CD4-positive, alpha-beta T cell (primary cell): Measurements from ENCODE around the gene LRRC47. TPM values are rescaled to one million over a fixed set of nuclear protein-coding genes. Genes with fewer than 3 reads are reported as not detected.

Experiments used
- ATAC-seq: fragments of 200-7000 bp; cut with Tn5 transposase; one replicate; pipeline ENCODE4 v1.10.0; 2022; ENCODE audit warnings: mild to moderate bottlenecking; ENCODE audit not compliant: poor library complexity
- CTCF ChIA-PET: fragments of 350-600 bp; sonication (Branson Sonifier 250); formaldehyde crosslinking; loops from one replicate; lab custom pipeline; 2021; ENCODE audit warnings: antibody characterized with exemption, inconsistent platforms; lab: Charles Lee
- POLR2A ChIA-PET: fragments of 350-600 bp; sonication (Branson Sonifier 250); formaldehyde crosslinking; loops from one replicate; lab custom pipeline; 2021; ENCODE audit warnings: antibody characterized with exemption, inconsistent platforms; lab: Charles Lee
- DNase-seq, 14 experiments: peaks; one replicate each; pipeline ENCODE4 v3.0.0-alpha.2; 2013 to 2020; ENCODE audit warnings: mixed read lengths in 2 of 14
- H3K27ac ChIP-seq, 2 donors: one replicate each; pipeline versions ENCODE4 v1.5.1 to v1.7.0; 2013; ENCODE audit warnings: low read length in 2 of 2, low read depth in 1 of 2, mild to moderate bottlenecking in 1 of 2
- H3K27me3 ChIP-seq, 2 experiments: 1 replicate in 1 of 2; 2 replicates in 1 of 2; pipeline versions ENCODE4 v1.6.1 to v1.7.0; 2013; ENCODE audit warnings: low read length in 2 of 2, control low read depth in 1 of 2, mild to moderate bottlenecking in 1 of 2, moderate library complexity in 1 of 2; ENCODE audit not compliant: insufficient read depth in 2 of 2, control insufficient read depth in 1 of 2
- H3K36me3 ChIP-seq: one replicate; pipeline ENCODE4 v1.6.1; 2013; ENCODE audit warnings: low read length, control low read depth; ENCODE audit not compliant: insufficient read depth
- H3K4me1 ChIP-seq: one replicate; pipeline ENCODE4 v1.6.1; 2013; ENCODE audit warnings: low read length, control low read depth; ENCODE audit not compliant: insufficient read depth
- H3K4me3 ChIP-seq: one replicate; pipeline ENCODE4 v1.5.1; 2013; ENCODE audit warnings: mild to moderate bottlenecking, low read length, moderate library complexity
- H3K9me3 ChIP-seq, 2 experiments: 1 replicate in 1 of 2; 2 replicates in 1 of 2; pipeline versions ENCODE4 v1.6.1 to v1.7.0; 2013; ENCODE audit warnings: low read length in 2 of 2, mild to moderate bottlenecking in 2 of 2, control low read depth in 1 of 2, moderate library complexity in 1 of 2; ENCODE audit not compliant: control insufficient read depth in 1 of 2, insufficient read depth in 1 of 2
- H3K27ac Mint-ChIP-seq: one replicate; pipeline ENCODE4 v1.8.0; 2020; ENCODE audit warnings: mixed read lengths
- H3K27me3 Mint-ChIP-seq: one replicate; pipeline ENCODE4 v1.8.0; 2021; ENCODE audit warnings: mixed read lengths
- H3K36me3 Mint-ChIP-seq: one replicate; pipeline ENCODE4 v1.8.0; 2021; ENCODE audit warnings: low read depth, mixed read lengths
- H3K4me1 Mint-ChIP-seq: one replicate; pipeline ENCODE4 v1.8.0; 2021; ENCODE audit warnings: low read depth, mixed read lengths
- H3K4me3 Mint-ChIP-seq: one replicate; pipeline ENCODE4 v1.8.0; 2020; ENCODE audit warnings: mild to moderate bottlenecking, mixed read lengths
- H3K9me3 Mint-ChIP-seq: one replicate; pipeline ENCODE4 v1.8.0; 2020; ENCODE audit warnings: mixed read lengths
- CTCF ChIP-seq: fragments of 200-600 bp; IDR thresholded peaks from one replicate; pipeline ENCODE4 v1.8.0; 2022; ENCODE audit warnings: antibody characterized with exemption, mild to moderate bottlenecking
- intact Hi-C, 2 experiments: fragments of 100-400 bp; cut with DNase I in 1 of 2; cut with micrococcal nuclease in 1 of 2; formaldehyde crosslinking; loops; one replicate each; pipeline versions ENCODE4 v1.15.1 to v1.9.0; 2023 to 2025; cut with DNase I, micrococcal nuclease
- total RNA-seq, 174 experiments: library from RNA in 2 of 174; stranded (reverse) in 2 of 174; gene quantifications; one replicate each; pipeline ENCODE4 v1.2.3 and lab custom pipeline; 2021 to 2026

Gene LRRC47
- total RNA-seq, 2 experiments from 2014 or later, result 30.1 to 32.0 TPM

- CTCF ChIA-PET, result no interaction called here
- POLR2A ChIA-PET, result no interaction called here
- H3K27me3 Mint-ChIP-seq, result no peaks in the 10 kb centered on the region
- Histone ChIP-seq H3K9me3 (peaks cover 8 to 9% of the 10 kb centered on the region in 2 experiments), H3K36me3 (peaks cover 63% of the 10 kb centered on the region), H3K4me1 (no peaks in the 10 kb centered on the region), H3K4me3 (no peak overlapping the region), H3K27ac (no peak overlapping the region), H3K27me3 (no peaks in the 10 kb centered on the region)
- no peak for TF ChIP-seq CTCF
- H3K9me3 Mint-ChIP-seq, result peaks cover 1% of the 10 kb centered on the region
- DNase-seq (no peak), ATAC-seq (no peak)
- H3K36me3 Mint-ChIP-seq, result peaks cover 86% of the 10 kb centered on the region
- no peak overlapping the region for H3K4me3 Mint-ChIP-seq
- intact Hi-C loops, result no loop called here
- no peak overlapping the region for H3K27ac Mint-ChIP-seq
- H3K4me1 Mint-ChIP-seq, result no peaks in the 10 kb centered on the region
These were observed 42.5 kb upstream of the LRRC47 start for GRCh38 chr1:3838788-3839187.

- POLR2A ChIA-PET, result no interaction called here
- H3K4me1 Mint-ChIP-seq, result no peaks in the 10 kb centered on the region
- Histone ChIP-seq H3K36me3 (peaks cover 68% of the 10 kb centered on the region), H3K27me3 (no peaks in the 10 kb centered on the region), H3K9me3 (peaks cover 8 to 9% of the 10 kb centered on the region in 2 experiments), H3K4me1 (no peaks in the 10 kb centered on the region), H3K27ac (no peak overlapping the region), H3K4me3 (no peak overlapping the region)
- H3K27me3 Mint-ChIP-seq, result no peaks in the 10 kb centered on the region
- peaks cover 85% of the 10 kb centered on the region for H3K36me3 Mint-ChIP-seq
- H3K9me3 Mint-ChIP-seq, result peaks cover 1% of the 10 kb centered on the region
- DNase-seq, result no peak
- CTCF ChIA-PET, result no interaction called here
- intact Hi-C loops, result no loop called here
- H3K27ac Mint-ChIP-seq, result no peak overlapping the region
- ATAC-seq, result no peak
- no peak overlapping the region for H3K4me3 Mint-ChIP-seq
- TF ChIP-seq CTCF, result no peak
These were observed 41.4 kb upstream of the LRRC47 start for GRCh38 chr1:3837685-3838084.

- H3K36me3 Mint-ChIP-seq, result peaks cover 85% of the 10 kb centered on the region
- no peaks in the 10 kb centered on the region for H3K27me3 Mint-ChIP-seq
- no peaks in the 10 kb centered on the region for H3K27me3 ChIP-seq
- no peak overlapping the region for H3K27ac ChIP-seq
- no peak for TF ChIP-seq CTCF
- ATAC-seq (no peak), DNase-seq (no peak)
- H3K4me3 ChIP-seq, result no peak overlapping the region
- ChIA-PET CTCF (no interaction called here), POLR2A (no interaction called here)
- H3K4me3 Mint-ChIP-seq, result no peak overlapping the region
- peaks cover 8 to 9% of the 10 kb centered on the region in 2 experiments for H3K9me3 ChIP-seq
- peaks cover 68% of the 10 kb centered on the region for H3K36me3 ChIP-seq
- H3K27ac Mint-ChIP-seq, result no peak overlapping the region
- H3K4me1 Mint-ChIP-seq, result no peaks in the 10 kb centered on the region
- peaks cover 1% of the 10 kb centered on the region for H3K9me3 Mint-ChIP-seq
- H3K4me1 ChIP-seq, result no peaks in the 10 kb centered on the region
- intact Hi-C loops, result no loop called here
These were observed 40.9 kb upstream of the LRRC47 start for GRCh38 chr1:3837200-3837599.
